Mesodermal cell (in vitro differentiated cells): Measurements from ENCODE around the gene FXR2.
"Not testable (repeated sequence)": the region's sequence is repeated elsewhere in the genome, so short reads cannot be mapped to it uniquely, and the experiment has no call there.

ENCODE experiments used
- H3K27ac ChIP-seq: 2 replicates; pipeline ENCODE4 v1.7.0; 2013; ENCODE audit warnings: mild to moderate bottlenecking, low read depth, low read length, moderate library complexity; ENCODE audit not compliant: severe bottlenecking
- H3K36me3 ChIP-seq: 2 replicates; pipeline ENCODE4 v1.7.1; 2013; ENCODE audit warnings: mild to moderate bottlenecking, low read length, moderate library complexity; ENCODE audit not compliant: control insufficient read depth, insufficient read depth
- H3K4me1 ChIP-seq: one replicate; pipeline ENCODE4 v1.7.1; 2013; ENCODE audit warnings: mild to moderate bottlenecking, low read length; ENCODE audit not compliant: insufficient read depth, control insufficient read depth, poor library complexity, severe bottlenecking
- H3K4me3 ChIP-seq: 2 replicates; pipeline ENCODE4 v1.7.0; 2013; ENCODE audit warnings: low read length, control low read depth, mild to moderate bottlenecking; ENCODE audit not compliant: insufficient read depth, poor library complexity, severe bottlenecking; ENCODE audit errors: extremely low read depth
- H3K9me3 ChIP-seq: 2 replicates; pipeline ENCODE4 v1.7.1; 2013; ENCODE audit warnings: mild to moderate bottlenecking, low read length, moderate library complexity; ENCODE audit not compliant: control insufficient read depth
- WGBS, 2 experiments: methylation state at CpG; one replicate each; pipeline ENCODE4 v1.1.5; 2013; ENCODE audit warnings: missing lambda C conversion rate in 2 of 2; ENCODE audit not compliant: insufficient coverage in 2 of 2; 5-methylcytosine and 5-hydroxymethylcytosine counted together

Gene FXR2

GRCh38 chr17:7646457-7646856, 31.8 kb upstream of the FXR2 start:
- H3K4me3 ChIP-seq, result no peak overlapping the region
- no peaks in the 10 kb centered on the region for H3K36me3 ChIP-seq
- no peak overlapping the region for H3K27ac ChIP-seq
- no peaks in the 10 kb centered on the region for H3K9me3 ChIP-seq
- peaks cover 6% of the 10 kb centered on the region for H3K4me1 ChIP-seq
- WGBS, 2 experiments, result 80 to 93% methylated on average over 6 to 8 of the region's 9 CpGs

DNA sequence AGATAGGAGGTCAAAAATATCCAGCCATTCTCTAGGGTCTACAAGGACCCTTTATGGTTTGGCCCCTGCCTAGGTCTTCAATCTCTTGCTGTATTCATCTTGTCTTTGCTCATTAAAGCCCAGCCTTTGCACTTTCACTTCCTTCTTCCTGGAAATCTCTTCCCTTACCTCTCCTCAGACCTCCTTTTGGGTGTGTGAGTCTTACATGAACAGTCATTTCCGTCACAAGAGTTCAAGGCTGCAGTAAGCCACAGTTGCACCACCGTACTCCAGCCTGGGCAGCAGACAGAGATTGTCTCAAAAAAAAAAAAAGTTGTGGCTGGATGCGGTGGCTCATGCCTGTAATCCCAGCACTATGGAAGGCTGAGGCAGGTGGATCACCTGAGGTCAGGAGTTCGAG, 30.1 kb upstream of the FXR2 start:
- Histone ChIP-seq H3K4me1 (no peaks in the 10 kb centered on the region), H3K36me3 (no peaks in the 10 kb centered on the region), H3K27ac (no peak overlapping the region), H3K9me3 (no peaks in the 10 kb centered on the region), H3K4me3 (no peak overlapping the region)
- WGBS, 2 experiments, result 91 to 93% methylated on average over 4 of the region's 4 CpGs

DNA sequence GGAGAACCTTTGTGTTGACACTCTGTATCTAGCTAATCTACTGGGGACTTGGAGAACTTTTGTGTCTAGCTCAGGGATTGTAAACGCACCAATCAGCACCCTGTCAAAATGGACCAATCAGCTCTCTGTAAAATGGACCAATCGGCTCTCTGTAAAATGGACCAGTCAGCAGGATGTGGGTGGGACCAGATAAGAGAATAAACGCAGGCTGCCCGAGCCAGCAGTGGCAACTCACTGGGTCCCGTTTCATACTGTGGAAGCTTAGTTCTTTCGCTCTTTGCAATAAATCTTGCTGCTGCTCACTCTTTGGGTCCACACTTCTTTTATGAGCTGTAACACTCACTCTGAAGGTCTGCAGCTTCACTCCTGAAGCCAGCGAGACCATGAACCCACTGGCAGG, 26.9 kb upstream of the FXR2 start:
- 81 to 83% methylated on average over 7 of the region's 7 CpGs for WGBS, 2 experiments
- H3K4me1 ChIP-seq, H3K9me3 ChIP-seq, H3K27ac ChIP-seq, H3K36me3 ChIP-seq, H3K4me3 ChIP-seq: not testable (repeated sequence)

DNA sequence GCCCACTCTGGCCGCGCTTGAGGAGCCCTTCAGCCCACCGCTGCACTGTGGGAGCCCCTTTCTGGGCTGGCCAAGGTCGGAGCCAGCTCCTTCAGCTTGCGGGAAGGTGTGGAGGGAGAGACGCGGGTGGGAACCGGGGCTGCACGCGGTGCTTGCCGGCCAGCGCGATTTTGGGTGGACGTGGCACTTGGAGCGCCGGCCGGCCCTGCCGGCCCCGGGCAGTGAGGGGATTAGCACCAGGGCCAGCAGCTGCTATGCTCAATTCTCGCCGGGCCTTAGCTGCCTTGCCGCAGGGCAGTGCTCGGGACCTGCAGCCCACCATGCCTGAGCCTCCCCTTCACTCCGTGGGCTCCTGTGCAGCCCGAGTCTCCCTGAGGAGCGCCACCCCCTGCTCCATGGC, 26.1 kb upstream of the FXR2 start:
- Histone ChIP-seq H3K4me3 (no peak overlapping the region), H3K4me1 (no peaks in the 10 kb centered on the region), H3K36me3 (no peaks in the 10 kb centered on the region), H3K9me3 (no peaks in the 10 kb centered on the region), H3K27ac (no peak overlapping the region)
- WGBS, 2 experiments, result 92 to 98% methylated on average over 22 to 23 of the region's 26 CpGs

- 72 to 75% methylated on average over 5 of the region's 5 CpGs for WGBS, 2 experiments
- no peak overlapping the region for H3K27ac ChIP-seq
- no peak overlapping the region for H3K4me3 ChIP-seq
- no peaks in the 10 kb centered on the region for H3K9me3 ChIP-seq
- no peaks in the 10 kb centered on the region for H3K36me3 ChIP-seq
- H3K4me1 ChIP-seq, result peaks cover 4% of the 10 kb centered on the region
These were observed 21.5 kb upstream of the FXR2 start for GRCh38 chr17:7636163-7636562.

DNA sequence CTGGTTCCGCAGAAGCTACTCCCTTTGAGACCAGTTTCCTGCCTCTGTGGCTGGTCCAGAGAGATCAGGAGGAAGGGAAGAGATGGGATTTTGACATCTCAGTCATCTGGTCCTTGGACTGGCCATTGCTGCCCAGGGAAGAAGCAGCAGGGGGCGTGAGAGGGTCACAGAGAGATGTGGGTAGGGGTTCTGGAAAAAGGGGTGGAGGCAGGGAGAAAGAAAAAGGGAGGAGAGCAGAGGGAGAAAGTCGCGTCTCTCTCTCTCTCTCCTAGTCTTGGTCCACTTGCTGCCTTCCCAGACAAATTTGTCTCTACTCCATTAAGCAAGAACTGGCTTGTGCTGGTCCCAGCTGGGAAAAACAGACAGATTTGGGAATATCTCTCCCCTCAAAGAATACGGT, 19.7 kb upstream of the FXR2 start:
- Histone ChIP-seq H3K4me3 (no peak overlapping the region), H3K9me3 (no peaks in the 10 kb centered on the region), H3K27ac (no peak overlapping the region), H3K36me3 (no peaks in the 10 kb centered on the region), H3K4me1 (peaks cover 4% of the 10 kb centered on the region)
- WGBS, 2 experiments, result 54 to 76% methylated on average over 2 to 3 of the region's 5 CpGs

DNA sequence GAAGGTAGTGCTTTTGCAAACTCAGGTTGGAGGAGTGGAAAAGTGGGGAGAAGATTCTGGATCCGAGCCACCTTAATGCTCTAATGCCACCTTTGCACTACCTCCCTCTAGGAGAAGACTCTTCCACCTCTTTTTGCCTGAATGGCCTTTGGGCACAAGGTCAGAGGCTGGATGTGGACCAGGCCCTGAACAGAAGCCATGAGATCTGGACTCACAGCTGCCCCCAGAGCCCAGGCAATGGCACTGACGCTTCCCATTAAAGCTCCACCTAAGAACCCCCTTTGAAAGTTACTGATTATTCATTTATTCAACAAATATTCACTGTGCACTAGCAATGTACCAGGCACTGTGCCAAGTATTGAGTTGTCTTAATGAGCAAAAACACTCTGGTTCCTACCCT, 18.4 kb upstream of the FXR2 start:
- no peak overlapping the region for H3K4me3 ChIP-seq
- no peaks in the 10 kb centered on the region for H3K36me3 ChIP-seq
- 83 to 86% methylated on average over 1 of the region's 2 CpGs for WGBS, 2 experiments
- H3K4me1 ChIP-seq, result peaks cover 4% of the 10 kb centered on the region
- no peaks in the 10 kb centered on the region for H3K9me3 ChIP-seq
- H3K27ac ChIP-seq, result no peak overlapping the region

GRCh38 chr17:7632492-7632894, 17.8 kb upstream of the FXR2 start:
- Histone ChIP-seq H3K27ac (no peak overlapping the region), H3K9me3 (no peaks in the 10 kb centered on the region), H3K4me1 (peaks cover 4% of the 10 kb centered on the region), H3K36me3 (no peaks in the 10 kb centered on the region), H3K4me3 (no peak overlapping the region)
- 8 to 54% methylated on average over 2 of the region's 6 CpGs for WGBS, 2 experiments

DNA sequence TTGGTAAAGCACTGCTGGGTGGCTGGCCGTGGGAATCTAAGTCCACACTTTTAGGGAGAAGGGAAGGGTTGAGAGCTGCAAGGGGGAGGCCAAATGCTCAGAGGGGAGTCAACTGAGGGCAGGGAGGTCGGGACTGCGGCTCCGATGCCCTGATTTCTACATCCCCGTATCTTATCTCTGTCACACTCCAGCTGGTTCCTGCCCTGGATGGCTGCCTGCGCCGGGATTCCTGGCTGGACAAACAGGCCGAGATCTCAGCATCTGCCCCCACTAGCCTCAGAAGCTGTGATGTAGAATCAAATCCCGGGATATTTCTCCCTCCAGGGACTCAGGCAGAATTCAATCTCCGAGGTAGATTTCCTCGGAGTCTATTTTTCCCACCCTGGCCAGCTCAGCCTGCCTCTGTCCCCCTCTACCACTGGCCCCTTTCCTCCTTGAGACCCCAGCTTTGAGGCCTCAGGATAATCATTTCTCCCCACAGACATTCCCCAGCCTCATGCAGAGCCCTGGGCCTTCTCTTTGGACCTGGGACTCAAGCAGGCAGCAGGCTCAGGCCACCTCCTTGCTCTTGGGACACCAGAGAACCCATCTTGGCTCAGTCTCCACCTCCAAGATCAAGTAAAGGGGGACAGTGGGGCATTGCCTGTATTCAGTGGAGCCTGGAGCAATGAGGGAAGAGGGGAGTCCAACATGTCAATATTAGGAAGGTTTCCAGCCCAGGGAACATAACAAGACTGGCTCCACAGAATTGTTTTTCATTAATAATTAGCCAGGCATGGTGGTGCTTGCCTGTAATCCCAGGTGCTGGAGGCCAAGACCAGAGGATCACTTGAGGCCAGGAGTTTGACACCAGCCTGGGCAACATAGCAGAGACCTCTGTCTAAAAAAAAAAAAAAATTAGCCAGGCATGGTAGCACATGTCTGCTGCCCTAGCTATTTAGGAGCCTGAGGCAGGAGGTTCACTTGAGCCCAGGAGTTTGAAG, 17.0 kb upstream of the FXR2 start:
- H3K9me3 ChIP-seq, result no peaks in the 10 kb centered on the region
- H3K4me1 ChIP-seq, result peaks cover 7% of the 10 kb centered on the region
- no peaks in the 10 kb centered on the region for H3K36me3 ChIP-seq
- H3K4me3 ChIP-seq, result no peak overlapping the region
- H3K27ac ChIP-seq, result no peak overlapping the region
- 82 to 86% methylated on average over 9 to 10 of the region's 11 CpGs for WGBS, 2 experiments

- Histone ChIP-seq H3K4me3 (no peak within 1 kb of the TSS), H3K4me1 (peaks cover 10% of the 10 kb centered on the region), H3K36me3 (peaks cover 10% of the 10 kb centered on the region), H3K9me3 (no peaks in the 10 kb centered on the region), H3K27ac (no peak within 1 kb of the TSS)
- WGBS, 2 experiments, result 88 to 90% methylated on average over 9 to 10 of the region's 13 CpGs
These were observed 15.4 kb upstream of the FXR2 start, which contains the start of gene SHBG for GRCh38 chr17:7629939-7630571. Gene SHBG (plus strand): TSS chr17:7630135. CDS start chr17:7630173, 38 bp downstream.
